ENCODE data around the gene CRHR2.

CRHR2 gene

DNA sequence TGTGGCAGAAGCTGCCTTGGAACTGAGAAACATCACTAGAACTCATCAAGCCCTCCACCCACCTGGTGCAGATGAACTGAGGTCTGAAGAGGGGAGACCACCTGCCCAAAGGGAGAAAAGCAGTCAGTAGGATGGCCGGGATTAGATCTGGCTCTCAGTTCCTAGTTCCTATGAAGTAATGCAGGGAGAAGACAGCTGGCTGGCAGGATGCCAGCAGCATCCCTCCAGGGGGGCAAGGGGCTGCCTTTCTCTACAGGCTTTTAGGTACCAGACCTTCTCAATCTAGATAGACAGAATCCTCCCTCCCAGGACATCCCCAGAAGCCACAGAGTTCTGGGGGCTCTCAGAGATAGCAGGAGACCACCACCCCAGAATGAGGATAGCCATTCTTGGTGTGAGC lies 7.8 kb downstream of the CRHR2 start:
- no peak overlapping the region for H3K4me3 ChIP-seq (ENCODE audit: low read depth, low read length)
- TF ChIP-seq, protein P1, sequence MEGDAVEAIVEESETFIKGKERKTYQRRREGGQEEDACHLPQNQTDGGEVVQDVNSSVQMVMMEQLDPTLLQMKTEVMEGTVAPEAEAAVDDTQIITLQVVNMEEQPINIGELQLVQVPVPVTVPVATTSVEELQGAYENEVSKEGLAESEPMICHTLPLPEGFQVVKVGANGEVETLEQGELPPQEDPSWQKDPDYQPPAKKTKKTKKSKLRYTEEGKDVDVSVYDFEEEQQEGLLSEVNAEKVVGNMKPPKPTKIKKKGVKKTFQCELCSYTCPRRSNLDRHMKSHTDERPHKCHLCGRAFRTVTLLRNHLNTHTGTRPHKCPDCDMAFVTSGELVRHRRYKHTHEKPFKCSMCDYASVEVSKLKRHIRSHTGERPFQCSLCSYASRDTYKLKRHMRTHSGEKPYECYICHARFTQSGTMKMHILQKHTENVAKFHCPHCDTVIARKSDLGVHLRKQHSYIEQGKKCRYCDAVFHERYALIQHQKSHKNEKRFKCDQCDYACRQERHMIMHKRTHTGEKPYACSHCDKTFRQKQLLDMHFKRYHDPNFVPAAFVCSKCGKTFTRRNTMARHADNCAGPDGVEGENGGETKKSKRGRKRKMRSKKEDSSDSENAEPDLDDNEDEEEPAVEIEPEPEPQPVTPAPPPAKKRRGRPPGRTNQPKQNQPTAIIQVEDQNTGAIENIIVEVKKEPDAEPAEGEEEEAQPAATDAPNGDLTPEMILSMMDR (IDR thresholded peaks at IDR 0.05; ENCODE audit: low read depth, low read length): no peak
- no peak for DNase-seq (ENCODE audit: low read depth, low spot score)
- in situ Hi-C loops (cut with HindIII; ENCODE audit: low sequenced_read_pairs): no loop called here

DNA sequence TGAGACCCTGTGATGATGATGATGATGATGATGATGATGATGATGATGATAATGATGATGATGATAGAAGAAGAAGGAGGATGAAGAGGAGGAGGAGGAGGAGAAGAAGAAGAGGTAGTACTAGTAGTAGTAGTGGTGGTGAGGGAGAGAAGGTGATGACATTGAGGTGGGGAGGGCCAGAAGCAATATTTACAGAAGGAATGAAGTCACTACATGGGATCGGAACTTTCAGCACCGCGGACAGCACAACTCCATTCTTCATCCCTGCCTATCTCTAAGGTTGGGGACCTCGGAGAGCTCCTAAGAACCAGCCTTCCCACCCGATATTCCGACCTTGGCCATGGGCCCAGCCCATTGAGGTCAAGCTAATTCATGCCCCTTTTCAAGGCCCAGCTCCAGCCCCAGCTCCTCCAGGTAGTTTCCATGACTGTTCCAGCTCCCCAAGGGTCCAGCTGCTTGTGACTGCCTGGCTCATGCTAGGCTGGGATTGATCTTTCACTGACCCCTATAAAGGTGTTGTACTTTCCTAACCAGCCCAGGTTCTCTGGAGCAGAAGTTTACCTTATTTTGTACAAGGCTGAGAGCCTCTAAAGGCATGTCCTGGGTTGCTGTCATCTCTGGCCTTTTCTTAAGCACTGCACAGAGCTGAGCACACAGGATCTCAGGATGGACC lies 10.3 kb downstream of the CRHR2 start:
- TF ChIP-seq, protein P1 (IDR thresholded peaks at IDR 0.05; ENCODE audit: low read depth, low read length): no peak

GRCh38 chr7:30668102-30668501 lies 14.2 kb downstream of the CRHR2 start:
- in situ Hi-C loops (cut with HindIII; ENCODE audit: low sequenced_read_pairs): no loop called here
- no peak overlapping the region for H3K4me3 ChIP-seq (ENCODE audit: low read depth, low read length)
- TF ChIP-seq, protein P1 (IDR thresholded peaks at IDR 0.05; ENCODE audit: low read depth, low read length): no peak
- DNase-seq (ENCODE audit: low read depth, low spot score): no peak

More for the DNA sequence above, 10.3 kb downstream of the CRHR2 start:
- H3K4me3 ChIP-seq (ENCODE audit: low read depth, low read length): no peak overlapping the region
- in situ Hi-C loops (cut with HindIII; ENCODE audit: low sequenced_read_pairs): no loop called here
- DNase-seq (ENCODE audit: low read depth, low spot score): peak; percentile 69

GRCh38 chr7:30667172-30667571 lies 15.1 kb downstream of the CRHR2 start:
- no peak overlapping the region for H3K4me3 ChIP-seq (ENCODE audit: low read depth, low read length)
- TF ChIP-seq, protein P1 (IDR thresholded peaks at IDR 0.05; ENCODE audit: low read depth, low read length): no peak
- in situ Hi-C loops (cut with HindIII; ENCODE audit: low sequenced_read_pairs): no loop called here
- no peak for DNase-seq (ENCODE audit: low read depth, low spot score)

- TF ChIP-seq, protein P1 (IDR thresholded peaks at IDR 0.05; ENCODE audit: low read depth, low read length): no peak
- no peak for DNase-seq (ENCODE audit: low read depth, low spot score)
- H3K4me3 ChIP-seq (ENCODE audit: low read depth, low read length): no peak overlapping the region
- in situ Hi-C loops (cut with HindIII; ENCODE audit: low sequenced_read_pairs): no loop called here
These were observed 16.8 kb downstream of the CRHR2 start for GRCh38 chr7:30665449-30665848.

- H3K4me3 ChIP-seq (ENCODE audit: low read depth, low read length): no peak overlapping the region
- TF ChIP-seq, protein P1 (IDR thresholded peaks at IDR 0.05; ENCODE audit: low read depth, low read length): no peak
- in situ Hi-C loops (cut with HindIII; ENCODE audit: low sequenced_read_pairs): no loop called here
- DNase-seq (ENCODE audit: low read depth, low spot score): no peak
These were observed 17.2 kb downstream of the CRHR2 start for GRCh38 chr7:30665043-30665442.
